Prostate gland (tissue), 2 donors: Measurements from ENCODE around the gene PEX6.

ENCODE experiments used
- CTCF ChIP-seq, 4 experiments: fragments of 200-600 bp in 2 of 4; fragments of 450-650 bp in 2 of 4; sonication (generic) in 2 of 4; IDR thresholded peaks; 1 replicate in 3 of 4; 2 replicates in 1 of 4; pipeline ENCODE4 v1.5.1; 2016 to 2019; ENCODE audit warnings: antibody characterized with exemption in 4 of 4, mild to moderate bottlenecking in 2 of 4, moderate library complexity in 2 of 4
- POLR2A ChIP-seq: fragments of 450-650 bp; IDR thresholded peaks from one replicate; pipeline ENCODE4 v1.6.1; 2016; ENCODE audit warnings: antibody characterized with exemption, mild to moderate bottlenecking
- POLR2AphosphoS5 ChIP-seq: sonication (generic); formaldehyde crosslinking; IDR thresholded peaks from one replicate; pipeline ENCODE4 v1.6.1; 2017; ENCODE audit warnings: antibody characterized with exemption

- TF ChIP-seq POLR2AphosphoS5 (no peak), CTCF (IDR thresholded peaks at IDR 0.05) (no peak), POLR2A (no peak)
Observed at GRCh38 chr6:42988486-42989020, 9.6 kb upstream of the PEX6 start.
